OCI-LY1 (cell line): ENCODE measurements around the gene ARHGEF4.

Experiments used
- H2AFZ ChIP-seq: fragments of 200-600 bp; sonication (generic), shearing (Covaris generic); 2 replicates; pipeline ENCODE4 v1.6.0; 2014; ENCODE audit warnings: antibody characterized with exemption, mild to moderate bottlenecking, low read length
- H3F3A ChIP-seq: fragments of 200-600 bp; sonication (generic), shearing (Covaris generic); 2 replicates; pipeline ENCODE4 v1.6.0; 2014; ENCODE audit warnings: mild to moderate bottlenecking, antibody characterized with exemption, low read length, moderate library complexity; ENCODE audit not compliant: insufficient read depth
- H3K27ac ChIP-seq: fragments of 200-600 bp; sonication (generic); 2 replicates; pipeline ENCODE4 v1.5.1; 2014; ENCODE audit warnings: low read length, mixed run types, mild to moderate bottlenecking, low read depth; ENCODE audit not compliant: poor library complexity, severe bottlenecking
- H3K27me3 ChIP-seq: fragments of 200-600 bp; sonication (generic); 2 replicates; pipeline ENCODE4 v1.6.0; 2014; ENCODE audit warnings: antibody characterized with exemption, mild to moderate bottlenecking, low read length, moderate library complexity; ENCODE audit not compliant: insufficient read depth
- H3K36me3 ChIP-seq: fragments of 200-600 bp; sonication (generic); 2 replicates; pipeline ENCODE4 v1.6.1; 2014; ENCODE audit warnings: mild to moderate bottlenecking, antibody characterized with exemption, low read length, moderate library complexity, mixed read lengths; ENCODE audit not compliant: insufficient read depth
- H3K4me1 ChIP-seq: fragments of 200-600 bp; sonication (generic); 2 replicates; pipeline ENCODE4 v1.5.1; 2014; ENCODE audit warnings: mild to moderate bottlenecking, low read length, moderate library complexity; ENCODE audit not compliant: insufficient read depth, severe bottlenecking
- H3K4me2 ChIP-seq: fragments of 200-600 bp; sonication (generic), shearing (Covaris generic); 2 replicates; pipeline ENCODE4 v1.6.1; 2014; ENCODE audit warnings: low read length
- H3K4me3 ChIP-seq: fragments of 200-600 bp; sonication (generic); 2 replicates; pipeline ENCODE4 v1.5.1; 2014; ENCODE audit warnings: low read length, low read depth, mild to moderate bottlenecking, mixed read lengths; ENCODE audit not compliant: poor library complexity, severe bottlenecking
- H3K79me2 ChIP-seq: fragments of 200-600 bp; shearing (Covaris generic); 2 replicates; pipeline ENCODE4 v1.6.1; 2016; ENCODE audit warnings: mixed run types, low read length, mixed read lengths; ENCODE audit not compliant: insufficient read depth
- H3K9ac ChIP-seq: fragments of 200-600 bp; sonication (generic), shearing (Covaris generic); 2 replicates; pipeline ENCODE4 v1.6.1; 2014; ENCODE audit warnings: mild to moderate bottlenecking, low read length, mixed read lengths
- H3K9me2 ChIP-seq: fragments of 200-600 bp; sonication (generic), shearing (Covaris generic); 2 replicates; pipeline ENCODE4 v1.6.1; 2014; ENCODE audit warnings: low read depth, mild to moderate bottlenecking, low read length, mixed read lengths
- H3K9me3 ChIP-seq: fragments of 200-600 bp; shearing (Covaris generic); 2 replicates; pipeline ENCODE4 v1.6.1; 2014; ENCODE audit warnings: low read length, mixed read lengths
- H4K20me1 ChIP-seq: fragments of 200-600 bp; sonication (generic), shearing (Covaris generic); 2 replicates; pipeline ENCODE4 v1.6.0; 2016; ENCODE audit warnings: mild to moderate bottlenecking, low read length; ENCODE audit not compliant: insufficient read depth
- CTCF ChIP-seq: fragments of 200-600 bp; sonication (generic), shearing (Covaris generic); IDR thresholded peaks from 2 replicates; pipeline ENCODE4 v1.5.1; 2017; ENCODE audit warnings: mild to moderate bottlenecking, antibody characterized with exemption, low read length, moderate library complexity, mixed read lengths
- EZH2 ChIP-seq: fragments of 200-600 bp; sonication (generic), shearing (Covaris generic); IDR thresholded peaks from 2 replicates; pipeline ENCODE4 v1.8.0; 2017; ENCODE audit warnings: borderline replicate concordance, mixed run types, mild to moderate bottlenecking, antibody characterized with exemption, low read length, moderate library complexity, mixed read lengths

The ARHGEF4 gene

GRCh38 chr2:130894326-130894942 is 57.7 kb downstream of the ARHGEF4 start:
- no peaks in the 10 kb centered on the region for H4K20me1 ChIP-seq
- no peak for TF ChIP-seq EZH2
- no peak for TF ChIP-seq CTCF
- no peaks in the 10 kb centered on the region for H3K9me3 ChIP-seq

GRCh38 chr2:130896813-130897212 is 60.1 kb downstream of the ARHGEF4 start:
- Histone ChIP-seq H3F3A (no peaks in the 10 kb centered on the region), H3K79me2 (no peaks in the 10 kb centered on the region), H3K9ac (no peak overlapping the region), H3K4me3 (no peak overlapping the region), H3K36me3 (no peaks in the 10 kb centered on the region), H3K4me1 (peaks cover 9% of the 10 kb centered on the region), H3K27me3 (peaks cover 9% of the 10 kb centered on the region; the same call in 1 of the 2 replicates), H3K9me3 (no peaks in the 10 kb centered on the region), H2AFZ (no peak overlapping the region), H3K9me2 (no peaks in the 10 kb centered on the region), H4K20me1 (no peaks in the 10 kb centered on the region), H3K27ac (no peak overlapping the region), H3K4me2 (no peak overlapping the region)
- TF ChIP-seq CTCF (no peak), EZH2 (no peak)

More at GRCh38 chr2:130894326-130894942, 57.7 kb downstream of the ARHGEF4 start:
- Histone ChIP-seq H3K4me3 (no peak overlapping the region), H3K4me2 (no peak overlapping the region), H2AFZ (no peak overlapping the region), H3K79me2 (no peaks in the 10 kb centered on the region), H3K4me1 (peaks cover 9% of the 10 kb centered on the region), H3K9ac (no peak overlapping the region), H3F3A (no peaks in the 10 kb centered on the region), H3K36me3 (no peaks in the 10 kb centered on the region), H3K27ac (no peak overlapping the region), H3K27me3 (peaks cover 9% of the 10 kb centered on the region; the same call in 1 of the 2 replicates), H3K9me2 (no peaks in the 10 kb centered on the region)

GRCh38 chr2:130898553-130898952 is 61.8 kb downstream of the ARHGEF4 start:
- H3K27me3 ChIP-seq = peaks cover 9% of the 10 kb centered on the region; the same call in 1 of the 2 replicates
- no peaks in the 10 kb centered on the region for H3F3A ChIP-seq
- no peaks in the 10 kb centered on the region for H3K36me3 ChIP-seq
- H3K4me1 ChIP-seq = no peaks in the 10 kb centered on the region
- H4K20me1 ChIP-seq = no peaks in the 10 kb centered on the region
- H3K9me3 ChIP-seq = no peaks in the 10 kb centered on the region
- no peak overlapping the region for H3K4me3 ChIP-seq
- H3K9me2 ChIP-seq = no peaks in the 10 kb centered on the region
- H3K27ac ChIP-seq = no peak overlapping the region
- TF ChIP-seq CTCF = no peak
- no peak for TF ChIP-seq EZH2
- no peaks in the 10 kb centered on the region for H3K79me2 ChIP-seq
- H2AFZ ChIP-seq = no peak overlapping the region
- no peak overlapping the region for H3K9ac ChIP-seq
- no peak overlapping the region for H3K4me2 ChIP-seq
